GM10248 (cell line): ENCODE data around the gene ADK.

Experiments
- CTCF ChIA-PET: fragments of 300-600 bp; sonication (Branson Sonifier 250); formaldehyde crosslinking; extraction: SDS; loops from one replicate; lab custom pipeline; 2021; ENCODE audit warnings: antibody characterized with exemption; lab: Yijun Ruan, JAX
- POLR2A ChIA-PET: fragments of 350-650 bp; sonication (Branson Sonifier 250); formaldehyde crosslinking; extraction: SDS; loops from one replicate; lab custom pipeline; 2020; ENCODE audit warnings: antibody characterized with exemption; lab: Yijun Ruan, JAX
- DNase-seq: peaks from one replicate; pipeline ENCODE4 v3.0.0; 2012; ENCODE audit errors: extremely low spot score
- TF ChIP-seq, protein P1 (sequence below): IDR thresholded peaks from 2 replicates; pipeline ENCODE4 v1.5.1; 2012; ENCODE audit warnings: mild to moderate bottlenecking, low read depth; ENCODE audit errors: extremely low read depth, missing control alignments, control extremely low read depth

ADK gene

GRCh38 chr10:74610299-74610698 lies 459.3 kb downstream of the ADK start:
- DNase-seq, result no peak
- ChIA-PET CTCF (no interaction called here), POLR2A (no interaction called here)
- TF ChIP-seq, protein P1, sequence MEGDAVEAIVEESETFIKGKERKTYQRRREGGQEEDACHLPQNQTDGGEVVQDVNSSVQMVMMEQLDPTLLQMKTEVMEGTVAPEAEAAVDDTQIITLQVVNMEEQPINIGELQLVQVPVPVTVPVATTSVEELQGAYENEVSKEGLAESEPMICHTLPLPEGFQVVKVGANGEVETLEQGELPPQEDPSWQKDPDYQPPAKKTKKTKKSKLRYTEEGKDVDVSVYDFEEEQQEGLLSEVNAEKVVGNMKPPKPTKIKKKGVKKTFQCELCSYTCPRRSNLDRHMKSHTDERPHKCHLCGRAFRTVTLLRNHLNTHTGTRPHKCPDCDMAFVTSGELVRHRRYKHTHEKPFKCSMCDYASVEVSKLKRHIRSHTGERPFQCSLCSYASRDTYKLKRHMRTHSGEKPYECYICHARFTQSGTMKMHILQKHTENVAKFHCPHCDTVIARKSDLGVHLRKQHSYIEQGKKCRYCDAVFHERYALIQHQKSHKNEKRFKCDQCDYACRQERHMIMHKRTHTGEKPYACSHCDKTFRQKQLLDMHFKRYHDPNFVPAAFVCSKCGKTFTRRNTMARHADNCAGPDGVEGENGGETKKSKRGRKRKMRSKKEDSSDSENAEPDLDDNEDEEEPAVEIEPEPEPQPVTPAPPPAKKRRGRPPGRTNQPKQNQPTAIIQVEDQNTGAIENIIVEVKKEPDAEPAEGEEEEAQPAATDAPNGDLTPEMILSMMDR, result no peak

DNA sequence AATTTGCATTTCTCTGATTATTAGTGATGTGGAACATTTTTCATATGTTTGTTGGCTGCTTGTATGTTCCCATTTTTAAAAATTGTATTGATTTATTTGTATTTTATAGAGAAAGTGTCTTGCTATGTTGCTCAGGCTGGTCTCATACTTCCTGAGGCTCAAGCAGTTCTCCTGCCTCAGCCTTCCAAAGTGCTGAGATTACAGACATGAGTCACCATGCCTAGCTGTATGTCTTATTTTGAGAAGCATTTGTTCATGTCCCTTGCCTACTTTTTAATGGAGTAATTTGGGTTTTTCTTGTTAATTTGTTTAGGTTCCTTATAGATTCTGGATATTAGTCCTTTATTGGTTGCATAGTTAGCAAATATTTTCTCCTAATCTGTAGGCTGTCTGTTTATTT lies 461.2 kb downstream of the ADK start:
- ChIA-PET POLR2A (no interaction called here), CTCF (no interaction called here)
- TF ChIP-seq, protein P1, result no peak

GRCh38 chr10:74620626-74621025 lies 469.6 kb downstream of the ADK start:
- TF ChIP-seq, protein P1, result no peak
- DNase-seq, result no peak
- CTCF ChIA-PET, result interaction anchor here (0.6 to 2.2 kb wide), 3 partner anchors 8 to 47 kb away, joined by 3 to 5 read pairs (median 3); no protein-coding TSS in a partner anchor
- POLR2A ChIA-PET, result no interaction called here

More for the DNA sequence above, 461.2 kb downstream of the ADK start:
- no peak for DNase-seq

DNA sequence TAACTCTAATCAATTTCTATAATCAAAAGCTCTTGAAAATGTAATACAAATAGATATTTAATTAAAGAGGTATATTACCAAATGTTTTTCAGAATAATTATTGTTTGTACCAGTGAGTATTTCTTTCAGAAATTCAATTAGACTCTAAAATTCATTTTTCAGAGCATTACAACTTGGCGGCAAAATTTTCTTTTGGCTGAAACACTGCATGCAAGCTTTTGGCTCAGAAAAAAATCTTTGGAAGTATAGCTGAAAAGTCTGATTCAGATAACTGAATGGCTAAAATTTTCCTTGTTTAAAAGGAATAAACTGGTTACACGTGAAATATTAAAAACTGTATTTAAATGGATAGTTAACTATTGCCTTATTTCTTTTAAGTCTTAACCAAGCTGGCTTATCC lies 472.8 kb downstream of the ADK start:
- ChIA-PET POLR2A (no interaction called here), CTCF (interaction anchor here (0.6 to 1.2 kb wide), 4 partner anchors 8 to 88 kb away, joined by 3 read pairs; no protein-coding TSS in a partner anchor)
- no peak for DNase-seq
- TF ChIP-seq, protein P1, result no peak

- TF ChIP-seq, protein P1, result no peak
- ChIA-PET CTCF (interaction anchor here (1.1 kb wide), 1 partner anchor 16 kb away, joined by 3 read pairs; no protein-coding TSS in a partner anchor), POLR2A (no interaction called here)
- DNase-seq, result no peak
Observed at GRCh38 chr10:74624501-74624900, 473.5 kb downstream of the ADK start.

DNA sequence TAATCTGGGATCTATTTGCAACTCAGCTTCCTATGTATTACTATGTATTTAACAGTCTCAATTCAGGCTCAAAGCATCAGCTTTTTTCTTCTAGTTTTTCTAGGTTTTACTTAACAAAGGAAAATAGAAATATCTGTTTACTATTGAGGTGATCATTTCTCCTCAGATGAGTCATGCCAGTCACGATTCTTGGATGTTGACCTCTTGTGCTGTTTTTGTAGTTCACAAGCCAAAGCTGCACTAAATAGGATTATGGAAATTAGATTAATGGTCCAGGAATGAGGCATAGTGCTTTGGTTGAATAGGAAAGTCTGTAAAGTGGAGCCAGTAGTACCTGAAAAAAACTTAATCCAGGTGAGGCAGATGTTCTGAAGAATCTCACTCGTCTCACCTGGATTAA lies 477.1 kb downstream of the ADK start:
- ChIA-PET POLR2A (no interaction called here), CTCF (interaction anchor here (1.2 to 4.1 kb wide), 4 partner anchors 11 to 269 kb away, joined by 3 to 26 read pairs (median 4); no protein-coding TSS in a partner anchor)
- TF ChIP-seq, protein P1, result no peak
- DNase-seq, result no peak

GRCh38 chr10:74634995-74635536 lies 484.0 kb downstream of the ADK start:
- ChIA-PET CTCF (no interaction called here), POLR2A (no interaction called here)
- no peak for DNase-seq
- TF ChIP-seq, protein P1, result no peak
